ENCODE measurements around the gene LHX2. TPM values are rescaled to one million over a fixed set of nuclear protein-coding genes. Genes with fewer than 3 reads are reported as not detected.
"Not testable (repeated sequence)": the region's sequence is repeated elsewhere in the genome, so short reads cannot be mapped to it uniquely, and the experiment has no call there.

The LHX2 gene
- total and polyA plus RNA-seq, 2 of the 13 experiments (the other 11 are each of a cell fraction or from before 2014, with no cell fraction given), result not detected

- H2AFZ ChIP-seq (ENCODE audit: low read length); ATAC-seq; H3K36me3 ChIP-seq (replicated peaks in 1 of 2; ENCODE audit: control insufficient read depth in 1 of 2, insufficient read depth in 2 of 2, low read length in 2 of 2); in situ Hi-C loops (cut with HindIII; ENCODE audit: extremely low pct_ligation_motif_present, low pct_unique_long_range_greater_than_20kb); H3K9me3 ChIP-seq (ENCODE audit: low read length); H3K4me3 ChIP-seq (replicated peaks in 1 of 3; ENCODE audit: insufficient read depth in 1 of 3, low read depth in 2 of 3, low read length in 3 of 3); intact Hi-C loops (cut with micrococcal nuclease; ENCODE audit: unreplicated experiment); POLR2A ChIA-PET; H3K4me2 ChIP-seq (ENCODE audit: low read depth, low read length); H4K20me1 ChIP-seq (ENCODE audit: insufficient read depth, low read length); H3K79me2 ChIP-seq (ENCODE audit: insufficient read depth, low read length); H3K4me1 ChIP-seq (ENCODE audit: insufficient read depth, low read length); CTCF ChIA-PET (ENCODE audit: low intra/inter-chr PET ratio, low total read pairs); FAIRE-seq; DNase-seq (ENCODE audit: low spot score); H3K9ac ChIP-seq (ENCODE audit: insufficient read depth, low read depth, low read length); H3K27ac ChIP-seq (ENCODE audit: extremely low read length, insufficient read depth, low read length); BruUV-seq (replicated peaks): not testable (repeated sequence)
- WGBS (ENCODE audit: low lambda C conversion rate), result 41% methylated on average over 8 of the region's 16 CpGs
- peaks cover 11 to 51% of the 10 kb centered on the region in 2 experiments for H3K27me3 ChIP-seq (ENCODE audit: control insufficient read depth in 1 of 2, insufficient read depth in 2 of 2, low read length in 2 of 2)
These were observed 18.9 kb upstream of the LHX2 start for GRCh38 chr9:123992679-123993078.

DNA sequence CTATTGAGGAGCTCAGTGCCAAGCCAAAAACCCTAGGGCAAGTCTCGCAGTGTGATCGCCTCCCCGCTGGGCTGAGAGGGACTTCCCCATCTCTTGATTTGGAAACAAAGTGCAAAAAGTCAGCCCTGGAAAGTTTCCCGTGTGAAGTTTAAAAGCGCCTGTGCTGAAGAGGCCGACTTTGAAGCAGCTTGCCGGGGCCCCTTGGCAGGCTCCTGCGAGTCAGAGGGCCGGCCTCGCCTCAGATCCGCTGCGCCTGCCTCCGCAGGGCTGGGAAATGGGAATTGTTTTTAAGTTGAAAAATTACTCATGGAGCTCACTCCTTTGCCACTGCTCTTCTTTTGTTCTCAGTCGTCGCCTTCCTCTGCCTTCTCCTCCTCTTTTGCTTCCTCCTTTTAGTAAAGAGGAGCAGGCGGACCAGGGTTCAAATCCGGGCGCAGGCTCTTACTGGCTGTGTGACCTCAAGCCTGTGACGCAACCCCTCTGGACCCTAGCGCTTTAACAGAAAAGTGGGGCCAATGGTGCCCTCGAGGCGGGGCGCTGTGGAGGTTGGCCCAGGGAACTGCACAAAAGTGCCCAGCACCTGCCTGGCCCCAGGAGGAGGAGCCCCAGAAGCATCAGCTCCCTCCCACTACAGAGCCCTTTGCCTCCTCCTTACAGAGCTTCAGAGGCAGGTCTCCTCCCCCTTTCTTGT lies 14.7 kb upstream of the LHX2 start:
- no peak overlapping the region for H3K27ac ChIP-seq (ENCODE audit: extremely low read length, insufficient read depth, low read length)
- TF ChIP-seq SP4 (CRISPR knock-in tag; IDR thresholded peaks at IDR 0.05) (no peak), ZNF710 (CRISPR knock-in tag; IDR thresholded peaks at IDR 0.05; ENCODE audit: borderline replicate concordance) (0 out of 2 replicates have a peak, but pooled peaks have one; percentile 21), EZH2 (conservative IDR thresholded peaks at IDR 0.05; ENCODE audit: low read depth, low read length) (peak; percentile 56; the same call in 1 of the 2 replicates), CEBPB (IDR thresholded peaks at IDR 0.05; ENCODE audit: borderline replicate concordance, low read depth, low read length) (peak; percentile 30; the same call in 1 of the 2 replicates), ZNF768 (CRISPR knock-in tag; IDR thresholded peaks at IDR 0.05) (peak; percentile 95)
- POLR2A ChIA-PET, result no interaction called here
- FAIRE-seq (no peak), DNase-seq (ENCODE audit: low spot score) (no peak), ATAC-seq (no peak)
- CTCF ChIA-PET (ENCODE audit: low intra/inter-chr PET ratio, low total read pairs), result no interaction called here
- no peaks in the 10 kb centered on the region for H3K9me3 ChIP-seq (ENCODE audit: low read length)
- no peak overlapping the region for H3K9ac ChIP-seq (ENCODE audit: insufficient read depth, low read depth, low read length)
- in situ Hi-C loops (cut with HindIII; ENCODE audit: extremely low pct_ligation_motif_present, low pct_unique_long_range_greater_than_20kb) (no loop called here), intact Hi-C loops (cut with micrococcal nuclease; ENCODE audit: unreplicated experiment) (no loop called here)
- WGBS (ENCODE audit: low lambda C conversion rate), result 7% methylated on average over 23 of the region's 23 CpGs
- peaks cover 22 to 69% of the 10 kb centered on the region in 2 experiments; a peak in 4 of 5 replicates for H3K27me3 ChIP-seq (ENCODE audit: control insufficient read depth in 1 of 2, insufficient read depth in 2 of 2, low read length in 2 of 2)
- peaks cover 20% of the 10 kb centered on the region for H3K4me1 ChIP-seq (ENCODE audit: insufficient read depth, low read length)
- no peaks in the 10 kb centered on the region for H3K79me2 ChIP-seq (ENCODE audit: insufficient read depth, low read length)
- no peak overlapping the region for H3K4me3 ChIP-seq (replicated peaks in 1 of 3; ENCODE audit: insufficient read depth in 1 of 3, low read depth in 2 of 3, low read length in 3 of 3)
- BruUV-seq (replicated peaks), result no TSS peak
- H3K4me2 ChIP-seq (ENCODE audit: low read depth, low read length), result no peak overlapping the region
- H2AFZ ChIP-seq (ENCODE audit: low read length), result no peak overlapping the region
- no peaks in the 10 kb centered on the region for H3K36me3 ChIP-seq (replicated peaks in 1 of 2; ENCODE audit: control insufficient read depth in 1 of 2, insufficient read depth in 2 of 2, low read length in 2 of 2)
- H4K20me1 ChIP-seq (ENCODE audit: insufficient read depth, low read length), result no peaks in the 10 kb centered on the region; the same call in 1 of the 2 replicates

All from HepG2 (cell line).